Neural progenitor cell (in vitro differentiated cells): ENCODE measurements around the gene ALMS1. TPM values are rescaled to one million over a fixed set of nuclear protein-coding genes. Genes with fewer than 3 reads are reported as not detected.

Source experiments
- DNase-seq: peaks from one replicate; pipeline ENCODE4 v3.0.0-alpha.2; 2016; ENCODE audit warnings: low spot score
- H2AFZ ChIP-seq: fragments of 200-600 bp; sonication (generic); replicated peaks from 2 replicates; pipeline ENCODE4 v1.6.1; 2016; ENCODE audit warnings: antibody characterized with exemption
- H3F3A ChIP-seq: fragments of 200-600 bp; sonication (generic); 2 replicates; pipeline ENCODE4 v1.6.1; 2016; ENCODE audit warnings: antibody characterized with exemption, low read depth
- H3K27ac ChIP-seq: fragments of 200-600 bp; sonication (generic); 2 replicates; pipeline ENCODE4 v1.5.1; 2016; ENCODE audit warnings: mild to moderate bottlenecking
- H3K27me3 ChIP-seq: fragments of 200-600 bp; sonication (generic); 2 replicates; pipeline ENCODE4 v1.6.1; 2016; ENCODE audit warnings: mild to moderate bottlenecking, moderate library complexity
- H3K36me3 ChIP-seq: fragments of 200-600 bp; sonication (generic); 2 replicates; pipeline ENCODE4 v1.5.1; 2016
- H3K4me1 ChIP-seq: fragments of 200-600 bp; sonication (generic); 2 replicates; pipeline ENCODE4 v1.6.1; 2016; ENCODE audit warnings: mixed run types
- H3K4me2 ChIP-seq: fragments of 200-600 bp; sonication (generic); 2 replicates; pipeline ENCODE4 v1.6.1; 2016
- H3K4me3 ChIP-seq: fragments of 200-600 bp; sonication (generic); 2 replicates; pipeline ENCODE4 v1.5.1; 2016
- H3K79me2 ChIP-seq: fragments of 200-600 bp; sonication (generic); 2 replicates; pipeline ENCODE4 v1.6.1; 2016; ENCODE audit warnings: low read depth
- H3K9ac ChIP-seq: fragments of 200-600 bp; sonication (generic); 2 replicates; pipeline ENCODE4 v1.6.1; 2016
- H3K9me3 ChIP-seq: fragments of 200-600 bp; sonication (generic); 2 replicates; pipeline ENCODE4 v1.5.1; 2016; ENCODE audit warnings: low read depth
- H4K20me1 ChIP-seq: fragments of 200-600 bp; sonication (generic); 2 replicates; pipeline ENCODE4 v1.6.1; 2016; ENCODE audit warnings: low read depth
- H3K27ac Mint-ChIP-seq: 3 replicates; pipeline ENCODE4 v1.8.0; 2021; ENCODE audit warnings: mixed read lengths
- H3K27me3 Mint-ChIP-seq: 2 replicates; pipeline ENCODE4 v1.8.0; 2022; ENCODE audit warnings: low read depth, mild to moderate bottlenecking, inconsistent platforms, moderate library complexity, mixed read lengths; ENCODE audit not compliant: insufficient read depth
- H3K36me3 Mint-ChIP-seq: 3 replicates; pipeline ENCODE4 v1.8.0; 2021; ENCODE audit warnings: mixed read lengths
- H3K4me1 Mint-ChIP-seq: 3 replicates; pipeline ENCODE4 v1.8.0; 2021; ENCODE audit warnings: mixed read lengths
- H3K4me3 Mint-ChIP-seq: 3 replicates; pipeline ENCODE4 v1.8.0; 2021; ENCODE audit warnings: mild to moderate bottlenecking, moderate library complexity, mixed read lengths
- H3K9me3 Mint-ChIP-seq: 3 replicates; pipeline ENCODE4 v1.8.0; 2020; ENCODE audit warnings: mixed read lengths
- EZH2 ChIP-seq: fragments of 200-600 bp; sonication (generic); IDR thresholded peaks from 2 replicates; pipeline ENCODE4 v1.6.1; 2017; ENCODE audit warnings: antibody characterized with exemption, mild to moderate bottlenecking, moderate library complexity
- EZH2phosphoT487 ChIP-seq: fragments of 200-600 bp; sonication (generic); IDR thresholded peaks from 2 replicates; pipeline ENCODE4 v1.6.1; 2017; ENCODE audit warnings: antibody characterized with exemption
- total RNA-seq: library from RNA; depleted of rRNA; stranded (reverse); fragments of >200 nt; gene quantifications from 2 replicates; pipeline ENCODE4 v1.2.3, GENCODE V29; 2015; ENCODE audit warnings: low replicate concordance
- TF ChIP-seq, protein P1 (sequence below): fragments of 200-600 bp; sonication (generic); IDR thresholded peaks from 2 replicates; pipeline ENCODE4 v1.5.1; 2017; ENCODE audit warnings: antibody characterized with exemption, mild to moderate bottlenecking

ALMS1 gene
- total RNA-seq, 1 donor from 2014 or later, result 58.8 TPM

DNA sequence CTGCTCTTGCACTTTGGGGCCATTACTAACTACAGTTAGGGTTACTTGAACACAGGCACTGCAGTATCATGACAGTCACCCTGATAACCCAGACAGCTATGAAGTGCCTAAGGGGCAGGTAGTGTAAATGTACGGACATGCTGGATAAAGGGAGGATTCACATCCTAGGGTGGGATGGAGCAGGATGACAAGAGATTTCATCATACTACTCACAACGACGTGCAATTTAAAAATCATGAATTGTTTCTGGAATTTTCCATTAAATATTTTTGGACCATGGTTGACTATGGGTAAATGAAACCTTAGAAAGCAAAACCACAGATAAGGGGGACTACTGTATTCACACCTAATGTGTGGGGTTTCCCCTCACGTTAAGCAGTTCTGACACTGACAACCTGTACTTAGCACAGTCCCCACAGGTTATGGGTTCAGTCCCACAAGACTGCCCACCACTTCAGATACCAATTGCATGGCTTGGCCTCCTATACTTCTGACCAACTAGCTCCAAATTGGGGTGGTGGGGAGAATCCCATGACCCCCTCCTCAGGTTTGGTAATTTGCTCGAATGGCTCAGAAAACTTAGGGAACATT lies 180.7 kb downstream of the ALMS1 start:
- Mint-ChIP-seq H3K36me3 (peaks cover 4% of the 10 kb centered on the region), H3K9me3 (no peaks in the 10 kb centered on the region), H3K4me1 (no peaks in the 10 kb centered on the region), H3K27ac (no peak overlapping the region), H3K27me3 (no peaks in the 10 kb centered on the region), H3K4me3 (no peak overlapping the region)
- H3K9ac ChIP-seq, result no peak overlapping the region
- no peaks in the 10 kb centered on the region for H3K79me2 ChIP-seq
- H3K4me3 ChIP-seq, result no peak overlapping the region
- no peak overlapping the region for H3K4me2 ChIP-seq
- no peaks in the 10 kb centered on the region for H3F3A ChIP-seq
- H3K27ac ChIP-seq, result no peak overlapping the region
- no peaks in the 10 kb centered on the region for H3K9me3 ChIP-seq
- no peak overlapping the region for H2AFZ ChIP-seq
- no peak for DNase-seq
- H4K20me1 ChIP-seq, result no peaks in the 10 kb centered on the region
- TF ChIP-seq EZH2 (no peak), EZH2phosphoT487 (no peak)
- TF ChIP-seq, protein P1, sequence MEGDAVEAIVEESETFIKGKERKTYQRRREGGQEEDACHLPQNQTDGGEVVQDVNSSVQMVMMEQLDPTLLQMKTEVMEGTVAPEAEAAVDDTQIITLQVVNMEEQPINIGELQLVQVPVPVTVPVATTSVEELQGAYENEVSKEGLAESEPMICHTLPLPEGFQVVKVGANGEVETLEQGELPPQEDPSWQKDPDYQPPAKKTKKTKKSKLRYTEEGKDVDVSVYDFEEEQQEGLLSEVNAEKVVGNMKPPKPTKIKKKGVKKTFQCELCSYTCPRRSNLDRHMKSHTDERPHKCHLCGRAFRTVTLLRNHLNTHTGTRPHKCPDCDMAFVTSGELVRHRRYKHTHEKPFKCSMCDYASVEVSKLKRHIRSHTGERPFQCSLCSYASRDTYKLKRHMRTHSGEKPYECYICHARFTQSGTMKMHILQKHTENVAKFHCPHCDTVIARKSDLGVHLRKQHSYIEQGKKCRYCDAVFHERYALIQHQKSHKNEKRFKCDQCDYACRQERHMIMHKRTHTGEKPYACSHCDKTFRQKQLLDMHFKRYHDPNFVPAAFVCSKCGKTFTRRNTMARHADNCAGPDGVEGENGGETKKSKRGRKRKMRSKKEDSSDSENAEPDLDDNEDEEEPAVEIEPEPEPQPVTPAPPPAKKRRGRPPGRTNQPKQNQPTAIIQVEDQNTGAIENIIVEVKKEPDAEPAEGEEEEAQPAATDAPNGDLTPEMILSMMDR, result no peak
- no peaks in the 10 kb centered on the region for H3K27me3 ChIP-seq
- H3K36me3 ChIP-seq, result no peaks in the 10 kb centered on the region
- no peaks in the 10 kb centered on the region for H3K4me1 ChIP-seq

DNA sequence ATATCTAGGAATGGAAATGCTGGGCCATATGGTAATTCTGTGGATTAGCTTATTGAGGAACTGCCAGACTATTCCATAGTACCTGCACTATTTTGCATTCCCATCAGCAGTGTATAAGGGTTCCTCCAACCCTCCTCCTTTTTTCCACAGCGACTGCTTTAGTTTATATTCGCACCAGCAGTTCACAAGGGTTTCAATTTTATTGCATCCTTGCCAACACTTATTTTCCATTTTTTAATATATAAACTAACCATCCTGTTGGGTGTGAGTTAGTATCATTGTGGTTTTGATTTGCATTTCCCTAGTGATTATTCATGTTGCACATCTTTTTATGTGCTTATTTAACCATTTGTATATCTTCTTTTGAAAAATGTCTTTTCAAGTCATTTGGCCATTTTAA lies 189.6 kb downstream of the ALMS1 start:
- Histone ChIP-seq H3K27ac (no peak overlapping the region), H3K4me2 (no peak overlapping the region), H3K4me1 (no peaks in the 10 kb centered on the region), H3K79me2 (no peaks in the 10 kb centered on the region), H3K36me3 (no peaks in the 10 kb centered on the region), H3K27me3 (no peaks in the 10 kb centered on the region), H3K9me3 (no peaks in the 10 kb centered on the region), H4K20me1 (no peaks in the 10 kb centered on the region), H3F3A (no peaks in the 10 kb centered on the region), H3K4me3 (no peak overlapping the region), H3K9ac (no peak overlapping the region), H2AFZ (no peak overlapping the region)
- peaks cover 19% of the 10 kb centered on the region for H3K36me3 Mint-ChIP-seq
- no peak overlapping the region for H3K4me3 Mint-ChIP-seq
- H3K9me3 Mint-ChIP-seq, result peaks cover 9% of the 10 kb centered on the region
- no peaks in the 10 kb centered on the region for H3K27me3 Mint-ChIP-seq
- no peak overlapping the region for H3K27ac Mint-ChIP-seq
- DNase-seq, result no peak
- no peaks in the 10 kb centered on the region for H3K4me1 Mint-ChIP-seq
- no peak for TF ChIP-seq EZH2
- no peak for TF ChIP-seq EZH2phosphoT487
- TF ChIP-seq, protein P1, result no peak

DNA sequence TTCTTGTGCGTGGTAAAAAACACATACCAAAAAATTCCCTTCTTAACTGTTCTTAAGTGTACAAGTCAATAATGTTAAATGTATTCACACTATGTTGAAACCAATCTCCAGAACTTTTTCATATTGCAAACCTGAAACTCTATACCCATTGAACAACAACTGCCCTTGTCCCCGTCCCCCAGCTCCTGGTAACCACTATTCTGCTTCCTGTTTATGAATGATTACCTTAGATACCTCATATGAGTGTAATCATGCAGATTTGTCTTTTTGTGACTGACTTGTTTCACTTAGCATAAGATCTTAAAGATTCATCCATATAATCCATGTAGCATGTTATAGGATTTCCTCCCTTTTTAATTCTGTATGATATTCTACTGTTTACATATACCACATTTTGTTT lies 196.7 kb downstream of the ALMS1 start:
- peaks cover 8% of the 10 kb centered on the region for H3K9me3 ChIP-seq
- no peak overlapping the region for H3K4me3 ChIP-seq
- H3K27ac Mint-ChIP-seq, result no peak overlapping the region
- H3K9me3 Mint-ChIP-seq, result peaks cover 21% of the 10 kb centered on the region
- no peaks in the 10 kb centered on the region for H3K4me1 Mint-ChIP-seq
- no peak overlapping the region for H3K9ac ChIP-seq
- no peak overlapping the region for H3K4me3 Mint-ChIP-seq
- H3K27ac ChIP-seq, result no peak overlapping the region
- H3K36me3 ChIP-seq, result peaks cover under 1% of the 10 kb centered on the region
- H3K4me2 ChIP-seq, result no peak overlapping the region
- no peak for DNase-seq
- H3K79me2 ChIP-seq, result no peaks in the 10 kb centered on the region
- TF ChIP-seq EZH2 (no peak), EZH2phosphoT487 (no peak)
- TF ChIP-seq, protein P1, result no peak
- peaks cover 36% of the 10 kb centered on the region for H3K36me3 Mint-ChIP-seq
- H3K4me1 ChIP-seq, result peaks cover under 1% of the 10 kb centered on the region
- H2AFZ ChIP-seq, result no peak overlapping the region
- H3F3A ChIP-seq, result no peaks in the 10 kb centered on the region
- no peaks in the 10 kb centered on the region for H3K27me3 ChIP-seq
- H3K27me3 Mint-ChIP-seq, result no peaks in the 10 kb centered on the region
- H4K20me1 ChIP-seq, result no peaks in the 10 kb centered on the region
